ENCODE measurements around the gene SUPT3H.

GRCh38 chr6:45127185-45127584 lies 250.5 kb downstream of the SUPT3H start:
- TF ChIP-seq JUND (IDR thresholded peaks at IDR 0.05) (no peak), TAF1 (conservative IDR thresholded peaks at IDR 0.05) (no peak), REST (IDR thresholded peaks at IDR 0.05) (no peak), CTCF (IDR thresholded peaks at IDR 0.05; ENCODE audit: low read depth, low read length, missing input control) (no peak), SP1 (IDR thresholded peaks at IDR 0.05) (no peak), RXRA (IDR thresholded peaks at IDR 0.05) (no peak)
